GM12875 (cell line): Measurements from ENCODE around the gene ZGRF1.

Experiments used
- H3K4me3 ChIP-seq: one replicate; pipeline ENCODE4 v1.5.1; 2011; ENCODE audit warnings: low read depth, low read length, control low read depth
- CTCF ChIP-seq: IDR thresholded peaks from 2 replicates; pipeline ENCODE4 v1.5.1; 2011; ENCODE audit warnings: low read depth, mild to moderate bottlenecking, control low read depth, inconsistent platforms, low read length, moderate library complexity, borderline replicate concordance; ENCODE audit not compliant: insufficient read depth

Gene ZGRF1

GRCh38 chr4:112636688-112637551 lies at the start of gene ZGRF1, which contains the start of gene LARP7:
Gene ZGRF1, minus strand, starts transcription at chr4:112636909. Its CDS starts 3,733 bp downstream, at chr4:112633176.
Gene LARP7, plus strand, starts transcription at chr4:112637143. Its CDS starts 7,527 bp downstream, at chr4:112644670.
- peak; percentile 70 for TF ChIP-seq CTCF
- peak within 1 kb of the TSS; percentile 94 for H3K4me3 ChIP-seq

GRCh38 chr4:112680996-112681395 lies 44.3 kb upstream of the ZGRF1 start:
- no peak overlapping the region for H3K4me3 ChIP-seq
- TF ChIP-seq CTCF, result no peak

GRCh38 chr4:112677519-112678091 lies 40.9 kb upstream of the ZGRF1 start:
- TF ChIP-seq CTCF, result no peak
- H3K4me3 ChIP-seq, result no peak overlapping the region

DNA sequence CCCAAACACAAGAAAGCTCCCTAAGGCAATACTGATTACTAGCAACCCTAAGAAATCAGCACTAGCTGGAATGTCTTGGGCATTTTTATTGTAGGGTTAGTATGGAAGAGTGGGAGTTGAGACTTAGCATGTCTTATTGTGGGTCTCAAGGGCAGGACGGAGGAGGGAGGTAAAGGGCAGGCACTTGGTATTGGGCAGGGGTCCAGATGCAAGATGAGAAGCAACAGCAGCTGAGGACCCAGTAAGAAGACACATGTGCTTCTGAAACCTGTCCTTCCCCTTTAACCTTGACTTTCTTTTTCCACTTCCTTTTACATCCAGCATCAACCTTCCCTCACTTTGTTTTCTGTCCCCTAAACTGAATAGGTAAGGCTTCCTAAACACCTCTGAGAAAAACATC lies 37.7 kb upstream of the ZGRF1 start:
- TF ChIP-seq CTCF, result no peak
- no peak overlapping the region for H3K4me3 ChIP-seq

- no peak overlapping the region for H3K4me3 ChIP-seq
Measured at GRCh38 chr4:112673686-112674085, 37.0 kb upstream of the ZGRF1 start.

DNA sequence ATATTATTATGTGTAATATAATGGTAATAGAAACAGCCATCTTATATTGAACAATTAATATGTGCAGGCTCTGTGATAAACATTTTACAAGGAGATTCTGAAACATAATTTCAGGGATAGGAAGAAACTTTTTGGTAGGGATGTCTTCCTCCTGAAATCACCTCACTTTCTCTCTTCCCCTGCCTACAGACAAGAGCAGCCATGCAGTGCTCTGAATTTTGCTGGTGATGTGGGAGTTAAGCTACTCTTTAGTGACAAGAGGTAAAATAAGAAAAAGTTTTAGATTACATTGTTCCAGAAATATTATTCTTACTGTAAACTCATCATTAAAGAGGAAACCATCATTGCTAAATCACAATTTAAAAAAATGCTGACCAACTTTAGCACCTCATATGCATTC lies 36.4 kb upstream of the ZGRF1 start:
- no peak for TF ChIP-seq CTCF
- no peak overlapping the region for H3K4me3 ChIP-seq

More at GRCh38 chr4:112673686-112674085, 37.0 kb upstream of the ZGRF1 start:
- no peak for TF ChIP-seq CTCF
